SK-N-SH (cell line): ENCODE data around the gene WDFY1. TPM values are rescaled to one million over a fixed set of nuclear protein-coding genes. Genes with fewer than 3 reads are reported as not detected.
A peak's percentile ranks its signal among the peaks of the same experiment; 100 is the strongest.

Experiments used
- CTCF ChIA-PET: fragments of 300-600, 350-600 bp; formaldehyde crosslinking; extraction: SDS; loops from one replicate; lab custom pipeline; 2021; lab: Yijun Ruan, JAX
- POLR2A ChIA-PET: fragments of 350-600 bp; sonication (Branson Sonifier 250); formaldehyde crosslinking; extraction: SDS; loops from one replicate; lab custom pipeline; 2020; ENCODE audit warnings: antibody characterized with exemption, inconsistent platforms; lab: Yijun Ruan, JAX
- DNase-seq: peaks from one replicate; pipeline ENCODE4 v3.0.0; 2012
- H2AFZ ChIP-seq: fragments of 200-600 bp; sonication (generic); 2 replicates; pipeline ENCODE4 v1.8.1; 2016; ENCODE audit warnings: antibody characterized with exemption, mild to moderate bottlenecking, low read depth
- H3F3A ChIP-seq: fragments of 200-600 bp; sonication (generic); replicated peaks from 2 replicates; pipeline ENCODE3; 2016; ENCODE audit warnings: antibody characterized with exemption, mild to moderate bottlenecking; ENCODE audit not compliant: insufficient read depth
- H3K27ac ChIP-seq, 2 experiments: fragments of 200-500 bp in 1 of 2; fragments of 200-600 bp in 1 of 2; sonication (Bioruptor generic) in 1 of 2; sonication (generic), shearing (Covaris generic) in 1 of 2; 2 replicates each; pipeline versions ENCODE4 v1.5.1 to v1.6.1; 2014 to 2016; ENCODE audit warnings: low read depth in 2 of 2, inconsistent platforms in 1 of 2, low read length in 1 of 2, mild to moderate bottlenecking in 1 of 2, mixed read lengths in 1 of 2
- H3K27me3 ChIP-seq: fragments of 200-600 bp; sonication (generic), shearing (Covaris generic); 2 replicates; pipeline ENCODE4 v1.6.1; 2016; ENCODE audit warnings: mixed run types; ENCODE audit not compliant: insufficient read depth
- H3K36me3 ChIP-seq, 2 experiments: fragments of 200-500 bp in 1 of 2; fragments of 200-600 bp in 1 of 2; sonication (Bioruptor generic) in 1 of 2; sonication (generic) in 1 of 2; replicated peaks in 1 of 2; 2 replicates each; pipeline versions ENCODE3 to v1.5.1; 2014 to 2016; ENCODE audit warnings: low read length in 1 of 2, mild to moderate bottlenecking in 1 of 2; ENCODE audit not compliant: insufficient read depth in 2 of 2, control insufficient read depth in 1 of 2
- H3K4me1 ChIP-seq, 2 experiments: fragments of 200-500 bp in 1 of 2; fragments of 200-600 bp in 1 of 2; sonication (Bioruptor generic) in 1 of 2; sonication (generic), shearing (Covaris generic) in 1 of 2; 2 replicates each; pipeline versions ENCODE4 v1.5.1 to v1.6.1; 2014 to 2016; ENCODE audit warnings: low read depth in 1 of 2, low read length in 1 of 2, mixed run types in 1 of 2; ENCODE audit not compliant: insufficient read depth in 2 of 2, control insufficient read depth in 1 of 2
- H3K4me2 ChIP-seq: fragments of 200-600 bp; sonication (generic), shearing (Covaris generic); 2 replicates; pipeline ENCODE4 v1.6.1; 2017; ENCODE audit warnings: mixed run types
- H3K4me3 ChIP-seq, 2 experiments: fragments of 200-500 bp in 1 of 2; fragments of 200-600 bp in 1 of 2; sonication (Bioruptor generic) in 1 of 2; sonication (generic), shearing (Covaris generic) in 1 of 2; 2 replicates each; pipeline versions ENCODE4 v1.5.1 to v1.8.1; 2014 to 2016; ENCODE audit warnings: low read depth in 2 of 2, inconsistent platforms in 1 of 2, low read length in 1 of 2, mild to moderate bottlenecking in 1 of 2, mixed read lengths in 1 of 2, moderate library complexity in 1 of 2
- H3K79me2 ChIP-seq: fragments of 200-600 bp; sonication (generic); 2 replicates; pipeline ENCODE4 v1.8.1; 2017; ENCODE audit warnings: mild to moderate bottlenecking; ENCODE audit not compliant: insufficient read depth
- H3K9ac ChIP-seq: fragments of 200-600 bp; sonication (generic); 2 replicates; pipeline ENCODE4 v1.6.1; 2017; ENCODE audit warnings: mixed run types
- H3K9me2 ChIP-seq: fragments of 200-600 bp; sonication (generic); 2 replicates; pipeline ENCODE4 v1.6.1; 2017; ENCODE audit warnings: mixed run types
- H3K9me3 ChIP-seq: fragments of 200-600 bp; sonication (generic); 2 replicates; pipeline ENCODE4 v1.6.1; 2017; ENCODE audit warnings: mixed run types, mild to moderate bottlenecking, moderate library complexity
- H4K20me1 ChIP-seq: fragments of 200-600 bp; sonication (generic); 2 replicates; pipeline ENCODE4 v1.6.1; 2017; ENCODE audit warnings: mild to moderate bottlenecking, mixed run types; ENCODE audit not compliant: insufficient read depth
- CHD2 ChIP-seq: fragments of 150-350 bp; IDR thresholded peaks from 2 replicates; pipeline ENCODE4 v1.6.1; 2018; ENCODE audit warnings: low read length; ENCODE audit not compliant: partially characterized antibody
- ELF1 ChIP-seq: IDR thresholded peaks from 2 replicates; pipeline ENCODE4 v1.4.0; 2012
- EZH2phosphoT487 ChIP-seq: fragments of 200-600 bp; sonication (generic); IDR thresholded peaks from 2 replicates; pipeline ENCODE4 v1.6.1; 2017; ENCODE audit warnings: low read depth, mixed run types, mild to moderate bottlenecking, antibody characterized with exemption, moderate library complexity, borderline replicate concordance
- FOXM1 ChIP-seq: IDR thresholded peaks from 2 replicates; pipeline ENCODE4 v1.4.0; 2012; ENCODE audit warnings: low read depth, mild to moderate bottlenecking
- GABPA ChIP-seq: IDR thresholded peaks from 2 replicates; pipeline ENCODE4 v1.4.0; 2012; ENCODE audit warnings: low read depth, mild to moderate bottlenecking
- POLR2AphosphoS5 ChIP-seq: IDR thresholded peaks from 2 replicates; pipeline ENCODE4 v1.6.1; 2012; ENCODE audit warnings: low read depth, low read length
- RAD21 ChIP-seq: IDR thresholded peaks from 2 replicates; pipeline ENCODE4 v1.6.1; 2012; ENCODE audit warnings: mild to moderate bottlenecking, low read length
- RXRA ChIP-seq: IDR thresholded peaks from 2 replicates; pipeline ENCODE4 v1.4.0; 2012; ENCODE audit warnings: low read depth, mild to moderate bottlenecking, borderline replicate concordance
- SMC3 ChIP-seq: IDR thresholded peaks from 2 replicates; pipeline ENCODE4 v1.6.1; 2012; ENCODE audit warnings: low read depth, low read length, improper control_type of control experiment
- TAF1 ChIP-seq: IDR thresholded peaks from 2 replicates; pipeline ENCODE4 v1.6.1; 2012; ENCODE audit warnings: low read depth, mild to moderate bottlenecking, low read length, moderate library complexity, borderline replicate concordance
- TCF12 ChIP-seq: IDR thresholded peaks from 2 replicates; pipeline ENCODE4 v1.4.0; 2012
- YY1 ChIP-seq: IDR thresholded peaks from 2 replicates; pipeline ENCODE4 v1.4.0; 2012; ENCODE audit warnings: low read depth, mild to moderate bottlenecking
- WGBS: methylation state at CpG from one replicate; pipeline ENCODE4 v1.1.6; 2017; ENCODE audit warnings: low lambda C conversion rate; 5-methylcytosine and 5-hydroxymethylcytosine counted together
- polyA plus RNA-seq, 3 experiments: library from polyadenylated mRNA; depleted of rRNA; stranded (reverse); fragments of >200 nt; gene quantifications; 2 replicates each; pipeline ENCODE4 v1.2.3, GENCODE V29; 2012
- TF ChIP-seq, protein P1 (sequence below): IDR thresholded peaks from 2 replicates; pipeline ENCODE4 v1.4.0; 2012; ENCODE audit warnings: low read depth, borderline replicate concordance
- TF ChIP-seq, protein P2 (sequence below): fragments of 150-350 bp; IDR thresholded peaks from 2 replicates; pipeline ENCODE4 v1.6.1; 2017; ENCODE audit warnings: antibody characterized with exemption, low read length, low read depth, borderline replicate concordance
- TF ChIP-seq, protein P3 (sequence below): IDR thresholded peaks from 2 replicates; pipeline ENCODE4; 2012
- TF ChIP-seq, protein P4 (sequence below): fragments of 150-350 bp; IDR thresholded peaks from 2 replicates; pipeline ENCODE4 v1.6.1; 2016; ENCODE audit warnings: mild to moderate bottlenecking, low read depth, low read length
- TF ChIP-seq, protein P5 (sequence below): fragments of 200-600 bp; sonication (generic); IDR thresholded peaks from 2 replicates; pipeline ENCODE4 v1.6.1; 2017; ENCODE audit warnings: antibody characterized with exemption, mild to moderate bottlenecking, moderate library complexity

The WDFY1 gene
- polyA plus RNA-seq, 1 of the 3 experiments (the other 2 are of a cell fraction): 21.7 TPM

DNA sequence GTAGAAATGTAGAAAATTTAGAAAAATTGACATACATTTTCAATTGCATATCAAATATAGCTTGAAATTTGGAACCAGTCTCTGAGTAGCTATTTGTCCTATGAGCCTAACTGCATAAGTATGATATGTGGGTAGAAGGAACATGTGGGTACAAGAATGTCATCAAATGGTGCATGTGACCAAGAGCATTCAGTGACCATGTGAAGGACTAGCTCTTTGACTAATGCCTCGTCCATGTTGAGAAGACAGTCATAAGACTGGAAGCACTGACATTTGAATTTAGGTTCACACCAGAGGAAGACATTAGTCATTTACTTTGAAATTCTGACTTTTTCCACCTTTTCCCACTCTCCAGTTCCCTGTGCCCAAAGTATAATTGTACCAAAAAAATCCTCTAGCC, 24.7 kb upstream of the WDFY1 start:
- ChIA-PET CTCF (interaction anchor here (0.6 to 17.0 kb wide), 60 partner anchors 8 to 1054 kb away, joined by 3 to 288 read pairs (median 5); partner anchors contain the start of genes MRPL44, SERPINE2 and WDFY1), POLR2A (interaction anchor here (1.4 kb wide), 1 partner anchor 9 kb away, joined by 6 read pairs; no protein-coding TSS in a partner anchor)
- no peak for DNase-seq

DNA sequence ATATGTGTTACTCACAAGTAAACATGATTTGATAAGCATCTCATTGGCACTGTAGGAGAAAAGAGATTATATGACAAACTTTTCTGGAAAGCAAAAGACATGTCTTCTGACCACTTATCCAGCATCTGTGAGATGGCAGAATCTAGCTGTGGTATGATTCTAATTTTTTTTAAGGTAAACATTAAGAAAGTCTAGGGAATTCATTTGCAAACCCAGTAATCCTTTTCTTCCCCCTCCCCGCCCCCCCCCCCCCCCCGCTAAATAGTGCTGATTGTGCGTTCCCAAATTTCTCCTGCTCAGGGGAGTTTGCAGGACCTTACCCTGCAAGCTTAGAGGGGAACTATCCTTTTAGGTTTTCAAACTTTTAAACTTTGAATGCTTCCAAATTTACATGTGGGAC, 24.2 kb upstream of the WDFY1 start:
- DNase-seq: no peak
- ChIA-PET POLR2A (interaction anchor here (1.4 kb wide), 1 partner anchor 8 kb away, joined by 6 read pairs; no protein-coding TSS in a partner anchor), CTCF (interaction anchor here (0.9 to 17.0 kb wide), 29 partner anchors 8 to 771 kb away, joined by 3 to 288 read pairs (median 7); partner anchors contain the start of genes MRPL44, SERPINE2 and WDFY1)
- no peaks in the 10 kb centered on the region for H3K27me3 ChIP-seq
- H3K9me2 ChIP-seq: no peaks in the 10 kb centered on the region
- peaks cover 0 to 11% of the 10 kb centered on the region in 2 experiments; a peak in 2 of 4 replicates for H3K4me1 ChIP-seq
- no peak overlapping the region for H3K9ac ChIP-seq
- H3K4me2 ChIP-seq: no peak overlapping the region
- H3F3A ChIP-seq: peaks cover 28% of the 10 kb centered on the region
- no peak overlapping the region for H3K27ac ChIP-seq
- 46% methylated on average over 3 of the region's 3 CpGs for WGBS
- no peaks in the 10 kb centered on the region for H3K9me3 ChIP-seq
- no peak overlapping the region for H3K4me3 ChIP-seq
- H4K20me1 ChIP-seq: no peaks in the 10 kb centered on the region
- peaks cover 27 to 36% of the 10 kb centered on the region in 2 experiments for H3K36me3 ChIP-seq
- no peak overlapping the region for H2AFZ ChIP-seq
- H3K79me2 ChIP-seq: peaks cover 15% of the 10 kb centered on the region
- TF ChIP-seq, protein P1, sequence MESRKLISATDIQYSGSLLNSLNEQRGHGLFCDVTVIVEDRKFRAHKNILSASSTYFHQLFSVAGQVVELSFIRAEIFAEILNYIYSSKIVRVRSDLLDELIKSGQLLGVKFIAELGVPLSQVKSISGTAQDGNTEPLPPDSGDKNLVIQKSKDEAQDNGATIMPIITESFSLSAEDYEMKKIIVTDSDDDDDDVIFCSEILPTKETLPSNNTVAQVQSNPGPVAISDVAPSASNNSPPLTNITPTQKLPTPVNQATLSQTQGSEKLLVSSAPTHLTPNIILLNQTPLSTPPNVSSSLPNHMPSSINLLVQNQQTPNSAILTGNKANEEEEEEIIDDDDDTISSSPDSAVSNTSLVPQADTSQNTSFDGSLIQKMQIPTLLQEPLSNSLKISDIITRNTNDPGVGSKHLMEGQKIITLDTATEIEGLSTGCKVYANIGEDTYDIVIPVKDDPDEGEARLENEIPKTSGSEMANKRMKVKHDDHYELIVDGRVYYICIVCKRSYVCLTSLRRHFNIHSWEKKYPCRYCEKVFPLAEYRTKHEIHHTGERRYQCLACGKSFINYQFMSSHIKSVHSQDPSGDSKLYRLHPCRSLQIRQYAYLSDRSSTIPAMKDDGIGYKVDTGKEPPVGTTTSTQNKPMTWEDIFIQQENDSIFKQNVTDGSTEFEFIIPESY: no peak
- TF ChIP-seq RAD21 (no peak), RXRA (no peak), TAF1 (no peak), POLR2AphosphoS5 (no peak), SMC3 (no peak), FOXM1 (no peak), ELF1 (no peak), GABPA (no peak)
- TF ChIP-seq, protein P2, sequence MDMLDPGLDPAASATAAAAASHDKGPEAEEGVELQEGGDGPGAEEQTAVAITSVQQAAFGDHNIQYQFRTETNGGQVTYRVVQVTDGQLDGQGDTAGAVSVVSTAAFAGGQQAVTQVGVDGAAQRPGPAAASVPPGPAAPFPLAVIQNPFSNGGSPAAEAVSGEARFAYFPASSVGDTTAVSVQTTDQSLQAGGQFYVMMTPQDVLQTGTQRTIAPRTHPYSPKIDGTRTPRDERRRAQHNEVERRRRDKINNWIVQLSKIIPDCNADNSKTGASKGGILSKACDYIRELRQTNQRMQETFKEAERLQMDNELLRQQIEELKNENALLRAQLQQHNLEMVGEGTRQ: no peak
- TF ChIP-seq, protein P3, sequence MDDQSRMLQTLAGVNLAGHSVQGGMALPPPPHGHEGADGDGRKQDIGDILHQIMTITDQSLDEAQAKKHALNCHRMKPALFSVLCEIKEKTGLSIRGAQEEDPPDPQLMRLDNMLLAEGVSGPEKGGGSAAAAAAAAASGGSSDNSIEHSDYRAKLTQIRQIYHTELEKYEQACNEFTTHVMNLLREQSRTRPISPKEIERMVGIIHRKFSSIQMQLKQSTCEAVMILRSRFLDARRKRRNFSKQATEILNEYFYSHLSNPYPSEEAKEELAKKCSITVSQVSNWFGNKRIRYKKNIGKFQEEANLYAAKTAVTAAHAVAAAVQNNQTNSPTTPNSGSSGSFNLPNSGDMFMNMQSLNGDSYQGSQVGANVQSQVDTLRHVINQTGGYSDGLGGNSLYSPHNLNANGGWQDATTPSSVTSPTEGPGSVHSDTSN: no peak
- TF ChIP-seq, protein P4, sequence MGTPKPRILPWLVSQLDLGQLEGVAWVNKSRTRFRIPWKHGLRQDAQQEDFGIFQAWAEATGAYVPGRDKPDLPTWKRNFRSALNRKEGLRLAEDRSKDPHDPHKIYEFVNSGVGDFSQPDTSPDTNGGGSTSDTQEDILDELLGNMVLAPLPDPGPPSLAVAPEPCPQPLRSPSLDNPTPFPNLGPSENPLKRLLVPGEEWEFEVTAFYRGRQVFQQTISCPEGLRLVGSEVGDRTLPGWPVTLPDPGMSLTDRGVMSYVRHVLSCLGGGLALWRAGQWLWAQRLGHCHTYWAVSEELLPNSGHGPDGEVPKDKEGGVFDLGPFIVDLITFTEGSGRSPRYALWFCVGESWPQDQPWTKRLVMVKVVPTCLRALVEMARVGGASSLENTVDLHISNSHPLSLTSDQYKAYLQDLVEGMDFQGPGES: no peak

More for the DNA sequence above, 24.7 kb upstream of the WDFY1 start:
- H3K27ac ChIP-seq: peak overlapping the region in 1 of 2 experiments; percentile 15; a peak in 1 of 4 replicates
- TF ChIP-seq, protein P5, sequence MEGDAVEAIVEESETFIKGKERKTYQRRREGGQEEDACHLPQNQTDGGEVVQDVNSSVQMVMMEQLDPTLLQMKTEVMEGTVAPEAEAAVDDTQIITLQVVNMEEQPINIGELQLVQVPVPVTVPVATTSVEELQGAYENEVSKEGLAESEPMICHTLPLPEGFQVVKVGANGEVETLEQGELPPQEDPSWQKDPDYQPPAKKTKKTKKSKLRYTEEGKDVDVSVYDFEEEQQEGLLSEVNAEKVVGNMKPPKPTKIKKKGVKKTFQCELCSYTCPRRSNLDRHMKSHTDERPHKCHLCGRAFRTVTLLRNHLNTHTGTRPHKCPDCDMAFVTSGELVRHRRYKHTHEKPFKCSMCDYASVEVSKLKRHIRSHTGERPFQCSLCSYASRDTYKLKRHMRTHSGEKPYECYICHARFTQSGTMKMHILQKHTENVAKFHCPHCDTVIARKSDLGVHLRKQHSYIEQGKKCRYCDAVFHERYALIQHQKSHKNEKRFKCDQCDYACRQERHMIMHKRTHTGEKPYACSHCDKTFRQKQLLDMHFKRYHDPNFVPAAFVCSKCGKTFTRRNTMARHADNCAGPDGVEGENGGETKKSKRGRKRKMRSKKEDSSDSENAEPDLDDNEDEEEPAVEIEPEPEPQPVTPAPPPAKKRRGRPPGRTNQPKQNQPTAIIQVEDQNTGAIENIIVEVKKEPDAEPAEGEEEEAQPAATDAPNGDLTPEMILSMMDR: no peak
- TF ChIP-seq TCF12 (no peak), SMC3 (no peak), CHD2 (no peak), TAF1 (no peak), EZH2phosphoT487 (no peak), YY1 (no peak)
- TF ChIP-seq, protein P3: no peak
- no peaks in the 10 kb centered on the region for H3K9me2 ChIP-seq
- no peak overlapping the region for H2AFZ ChIP-seq
- H3K9me3 ChIP-seq: no peaks in the 10 kb centered on the region
- peaks cover 0 to 11% of the 10 kb centered on the region in 2 experiments; a peak in 2 of 4 replicates for H3K4me1 ChIP-seq
- no peaks in the 10 kb centered on the region for H4K20me1 ChIP-seq
- H3K4me3 ChIP-seq: no peak overlapping the region
- WGBS: 89% methylated on average over 1 of the region's 1 CpG
- peaks cover 23% of the 10 kb centered on the region for H3F3A ChIP-seq
- H3K36me3 ChIP-seq: peaks cover 22 to 36% of the 10 kb centered on the region in 2 experiments
- H3K79me2 ChIP-seq: peaks cover 10% of the 10 kb centered on the region
- H3K9ac ChIP-seq: no peak overlapping the region
- H3K4me2 ChIP-seq: no peak overlapping the region
- H3K27me3 ChIP-seq: no peaks in the 10 kb centered on the region
